Right lobe of liver (tissue), 6 donors: Measurements from ENCODE around the gene FAM53A. TPM values are rescaled to one million over a fixed set of nuclear protein-coding genes. Genes with fewer than 3 reads are reported as not detected.
A peak's percentile ranks its signal among the peaks of the same experiment; 100 is the strongest.

Experiments used
- ATAC-seq, 4 donors: fragments of 200-7000 bp; cut with Tn5 transposase; one replicate each; pipeline ENCODE4 v1.9.1; 2020; ENCODE audit warnings: mild to moderate bottlenecking in 4 of 4, moderate library complexity in 4 of 4
- DNase-seq, 3 donors: peaks; one replicate each; pipeline ENCODE4 v3.0.0-alpha.2; 2020
- H3K27ac ChIP-seq, 3 donors: fragments of 200-600 bp; one replicate each; pipeline ENCODE4 v1.8.0; 2022
- H3K27me3 ChIP-seq, 2 donors: fragments of 200-600 bp; one replicate each; pipeline ENCODE4 v1.8.0; 2022
- H3K36me3 ChIP-seq, 4 donors: fragments of 200-600 bp; sonication (generic) in 1 of 4; one replicate each; pipeline versions ENCODE4 v1.5.1 to v1.8.0; 2017 to 2022; ENCODE audit warnings: control low read depth in 1 of 4
- H3K4me1 ChIP-seq, 4 donors: fragments of 200-600 bp; sonication (generic) in 1 of 4; one replicate each; pipeline versions ENCODE4 v1.5.1 to v1.8.0; 2017 to 2022; ENCODE audit warnings: control low read depth in 1 of 4
- H3K4me3 ChIP-seq, 3 donors: fragments of 200-600 bp; one replicate each; pipeline ENCODE4 v1.8.0; 2022
- H3K9me3 ChIP-seq, 4 donors: fragments of 200-600 bp; sonication (generic) in 1 of 4; one replicate each; pipeline versions ENCODE4 v1.5.1 to v1.8.0; 2017 to 2022; ENCODE audit warnings: control low read depth in 1 of 4
- POLR2A ChIP-seq: fragments of 450-650 bp; IDR thresholded peaks from one replicate; pipeline ENCODE4 v1.6.1; 2017; ENCODE audit warnings: antibody characterized with exemption, mild to moderate bottlenecking
- whole genome bisulfite sequencing: methylation state at CpG from one replicate; pipeline ENCODE4 v1.1.6; 2018; ENCODE audit warnings: low coverage, low lambda C conversion rate; ENCODE audit not compliant: insufficient coverage; ENCODE audit errors: missing lambda C conversion rate; 5-methylcytosine and 5-hydroxymethylcytosine counted together
- intact Hi-C, 2 donors: fragments of 100-400 bp; cut with DNase I; formaldehyde crosslinking; loops; one replicate each; pipeline versions ENCODE4 v1.11.2 to v1.14.1; 2022
- total RNA-seq, 6 experiments: library from RNA; depleted of rRNA in 2 of 6; stranded (reverse); fragments of >200 nt in 2 of 6; fragmentation: NEBNext Ultra II Directional in 3 of 6; extraction: Animal tissue kit (Norgen Biotek cat#: 25700) in 3 of 6; gene quantifications; one replicate each; pipeline versions ENCODE4 v1.1.0 to v1.2.4, GENCODE V29; 2016 to 2023
- TF ChIP-seq, protein P1 (sequence below), 4 donors: fragments of 200-600 bp in 3 of 4; fragments of 450-650 bp in 1 of 4; IDR thresholded peaks; one replicate each; pipeline versions ENCODE4 v1.5.1 to v1.8.0; 2016 to 2022; ENCODE audit warnings: antibody characterized with exemption in 4 of 4, mild to moderate bottlenecking in 2 of 4
- donor health status: DM: no; HTN: yes; CAD: no.
- donor health status: DM: no; HTN: no; CAD: no.
- donor health status: DM: no; HTN: no; CAD: no.
- donor health status: DM: no; HTN: yes; CAD: no.
- donor health status: DM: no; HTN: yes; CAD: no.

FAM53A gene
- total RNA-seq, 6 experiments from 2014 or later: 0.56 to 3.5 (median 0.74) TPM

DNA sequence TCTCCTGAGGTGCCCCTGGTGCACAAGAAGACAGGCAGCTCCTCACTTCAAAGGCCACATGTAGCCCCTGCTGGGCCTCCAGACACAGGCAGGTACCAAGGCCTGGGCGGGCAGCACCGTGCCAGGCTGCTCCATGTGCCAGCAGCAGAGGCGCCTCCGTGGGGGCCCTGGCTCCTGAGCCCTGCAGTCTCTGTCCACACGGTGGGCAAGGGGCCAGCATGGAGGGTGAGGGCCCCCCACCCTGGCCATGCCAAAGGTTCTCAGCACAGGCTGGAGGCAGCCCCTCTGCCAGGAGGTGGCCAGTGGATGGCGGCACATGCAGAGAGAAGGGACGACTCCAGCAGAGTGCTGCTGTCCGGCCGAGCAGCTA is 72.6 kb downstream of the FAM53A start:
- Histone ChIP-seq H3K36me3 (no peaks in the 10 kb centered on the region), H3K9me3 (no peaks in the 10 kb centered on the region), H3K27ac (no peak overlapping the region), H3K27me3 (no peaks in the 10 kb centered on the region), H3K4me3 (no peak overlapping the region), H3K4me1 (no peaks in the 10 kb centered on the region)
- no peak for TF ChIP-seq POLR2A
- TF ChIP-seq, protein P1, sequence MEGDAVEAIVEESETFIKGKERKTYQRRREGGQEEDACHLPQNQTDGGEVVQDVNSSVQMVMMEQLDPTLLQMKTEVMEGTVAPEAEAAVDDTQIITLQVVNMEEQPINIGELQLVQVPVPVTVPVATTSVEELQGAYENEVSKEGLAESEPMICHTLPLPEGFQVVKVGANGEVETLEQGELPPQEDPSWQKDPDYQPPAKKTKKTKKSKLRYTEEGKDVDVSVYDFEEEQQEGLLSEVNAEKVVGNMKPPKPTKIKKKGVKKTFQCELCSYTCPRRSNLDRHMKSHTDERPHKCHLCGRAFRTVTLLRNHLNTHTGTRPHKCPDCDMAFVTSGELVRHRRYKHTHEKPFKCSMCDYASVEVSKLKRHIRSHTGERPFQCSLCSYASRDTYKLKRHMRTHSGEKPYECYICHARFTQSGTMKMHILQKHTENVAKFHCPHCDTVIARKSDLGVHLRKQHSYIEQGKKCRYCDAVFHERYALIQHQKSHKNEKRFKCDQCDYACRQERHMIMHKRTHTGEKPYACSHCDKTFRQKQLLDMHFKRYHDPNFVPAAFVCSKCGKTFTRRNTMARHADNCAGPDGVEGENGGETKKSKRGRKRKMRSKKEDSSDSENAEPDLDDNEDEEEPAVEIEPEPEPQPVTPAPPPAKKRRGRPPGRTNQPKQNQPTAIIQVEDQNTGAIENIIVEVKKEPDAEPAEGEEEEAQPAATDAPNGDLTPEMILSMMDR (IDR thresholded peaks at IDR 0.05): no peak
- WGBS: no CpG with 5 or more reads among the region's 9 CpGs
- intact Hi-C loops: no loop called here
- peak in 1 of 3 donors; percentile 48 for DNase-seq
- no peak for ATAC-seq

DNA sequence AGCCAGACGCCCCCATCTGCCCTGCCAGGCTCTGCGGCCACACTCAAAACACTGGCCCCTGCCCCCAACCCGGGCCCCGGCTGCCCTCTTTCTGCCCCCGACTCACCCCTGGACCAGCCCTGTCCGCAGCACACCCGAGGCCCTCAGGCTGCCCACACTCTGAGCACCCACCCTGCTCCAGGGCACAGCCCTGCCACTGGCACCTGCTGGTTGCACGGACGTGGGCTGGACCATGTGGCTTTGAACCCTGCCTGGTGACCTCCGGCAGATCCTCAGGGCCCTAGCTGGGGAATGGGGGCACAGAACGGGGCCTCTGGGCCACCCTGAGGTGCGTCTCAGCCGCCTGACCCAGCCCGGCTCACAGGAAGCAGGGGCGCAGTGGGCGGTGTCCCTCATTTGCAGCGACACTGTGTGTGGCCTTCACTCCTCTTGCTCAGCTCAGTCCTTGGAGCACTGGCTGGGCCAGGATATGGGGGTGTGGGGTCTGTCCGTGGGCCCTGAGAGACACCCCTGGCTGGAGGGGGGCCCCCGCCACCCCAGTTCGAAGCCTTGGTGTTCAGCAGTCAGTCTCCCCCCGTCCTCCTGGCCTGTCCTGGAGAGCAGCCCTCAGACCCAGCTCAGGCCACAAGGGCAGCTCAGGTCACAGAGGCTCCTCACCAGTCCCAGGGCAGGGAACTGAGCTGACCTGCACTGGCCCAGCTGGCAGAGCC is 73.2 kb downstream of the FAM53A start:
- intact Hi-C loops: no loop called here
- Histone ChIP-seq H3K27me3 (no peaks in the 10 kb centered on the region), H3K9me3 (no peaks in the 10 kb centered on the region), H3K4me1 (no peaks in the 10 kb centered on the region), H3K36me3 (no peaks in the 10 kb centered on the region), H3K27ac (no peak overlapping the region), H3K4me3 (no peak overlapping the region)
- DNase-seq (peak in 1 of 3 donors; percentile 32), ATAC-seq (peak in 1 of 4 donors; percentile 9)
- no CpG with 5 or more reads among the region's 21 CpGs for WGBS
- no peak for TF ChIP-seq POLR2A
- TF ChIP-seq, protein P1 (IDR thresholded peaks at IDR 0.05): no peak

DNA sequence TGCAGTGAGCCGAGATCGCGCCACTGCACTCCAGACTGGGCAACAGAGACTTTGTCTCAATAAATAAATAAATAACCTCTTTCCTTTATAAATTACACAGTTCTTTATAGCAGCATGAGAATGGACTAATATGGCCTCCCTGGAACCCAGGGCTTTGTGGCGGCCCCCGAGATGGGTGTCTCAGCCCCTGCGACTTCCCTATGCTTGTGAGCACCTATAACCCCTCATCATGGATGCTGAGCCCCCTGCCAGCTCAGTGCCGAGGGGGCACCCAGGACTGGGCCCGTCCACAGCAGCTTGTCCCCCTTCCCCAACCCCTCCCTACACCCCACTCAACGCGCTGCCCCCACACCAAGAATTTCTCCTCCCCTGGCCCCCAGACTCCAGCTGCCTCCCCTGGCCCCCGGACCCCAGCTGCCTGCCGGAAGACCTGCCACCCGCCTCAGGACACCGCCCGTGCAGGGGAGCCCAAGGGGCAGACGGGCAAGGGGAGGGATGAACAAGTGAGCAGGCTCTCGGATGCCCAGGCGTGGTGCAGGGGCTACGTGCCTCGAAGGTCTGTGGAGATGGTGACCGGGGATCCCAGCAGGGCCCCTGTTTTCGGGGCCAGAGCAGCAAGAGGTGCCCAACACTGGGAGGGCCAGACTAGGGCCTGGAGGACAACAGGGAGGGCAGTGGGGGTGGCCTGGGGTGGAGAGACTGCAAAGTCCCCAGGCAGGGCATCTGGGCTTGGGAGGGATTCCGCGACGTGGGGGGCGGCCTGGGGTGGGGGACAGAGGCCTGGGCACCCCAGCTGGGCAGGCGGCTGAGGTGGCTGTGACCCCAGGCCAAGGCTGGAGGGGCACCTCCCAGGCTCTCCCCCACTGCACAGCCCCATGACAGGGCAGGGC is 74.0 kb downstream of the FAM53A start:
- 78% methylated on average over 11 of the region's 27 CpGs for WGBS
- Histone ChIP-seq H3K4me1 (no peaks in the 10 kb centered on the region), H3K4me3 (no peak overlapping the region), H3K9me3 (no peaks in the 10 kb centered on the region), H3K27ac (no peak overlapping the region), H3K36me3 (no peaks in the 10 kb centered on the region), H3K27me3 (no peaks in the 10 kb centered on the region)
- DNase-seq (peak in 1 of 3 donors; percentile 45), ATAC-seq (peak in 1 of 4 donors; percentile 7)
- intact Hi-C loops: no loop called here
- no peak for TF ChIP-seq POLR2A
- TF ChIP-seq, protein P1 (IDR thresholded peaks at IDR 0.05): no peak

DNA sequence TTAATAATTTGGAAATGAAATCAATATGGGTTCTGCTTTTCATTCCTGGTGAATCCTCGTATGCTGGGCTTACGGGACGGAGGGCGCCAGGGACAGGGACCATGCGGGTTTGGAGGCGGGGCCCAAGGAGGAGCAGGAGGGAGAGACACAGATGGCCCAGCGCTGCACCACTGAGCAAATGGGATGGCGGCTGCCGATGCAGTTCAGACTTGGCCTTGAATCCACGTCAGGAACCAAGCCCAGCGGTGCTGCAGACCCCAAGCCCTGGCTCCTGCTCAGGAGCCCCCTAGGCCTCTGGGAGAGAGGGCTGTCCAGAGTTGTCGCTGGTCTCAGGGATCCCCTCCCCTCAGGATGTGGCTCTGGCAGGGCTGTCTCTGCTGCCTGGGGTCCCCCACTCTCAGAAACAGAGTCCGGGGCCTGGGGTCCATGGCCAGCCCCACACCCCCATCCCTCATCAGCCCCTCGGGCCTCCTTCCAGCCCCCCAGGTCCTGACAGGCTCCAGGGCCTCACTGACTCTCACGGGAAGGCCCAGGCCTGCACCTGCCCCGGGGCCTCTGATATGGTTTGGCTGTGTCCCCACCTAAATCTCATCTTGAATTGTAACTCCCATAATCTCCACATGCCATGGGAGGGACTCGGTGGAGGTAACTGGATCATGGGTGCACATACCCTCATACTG is 75.2 kb downstream of the FAM53A start:
- H3K4me1 ChIP-seq: no peaks in the 10 kb centered on the region
- no peak overlapping the region for H3K4me3 ChIP-seq
- H3K27ac ChIP-seq: no peak overlapping the region
- H3K36me3 ChIP-seq: no peaks in the 10 kb centered on the region
- WGBS: no CpG with 5 or more reads among the region's 17 CpGs
- H3K9me3 ChIP-seq: no peaks in the 10 kb centered on the region
- intact Hi-C loops: no loop called here
- TF ChIP-seq, protein P1 (IDR thresholded peaks at IDR 0.05): no peak
- no peak for TF ChIP-seq POLR2A
- DNase-seq: peak in 1 of 3 donors; percentile 51
- H3K27me3 ChIP-seq: no peaks in the 10 kb centered on the region
- ATAC-seq: no peak
